ENCODE measurements around the gene SGSM1.
A peak's percentile ranks its signal among the peaks of the same experiment; 100 is the strongest.

- TF ChIP-seq CTCF (conservative IDR thresholded peaks at IDR 0.05 in 1 of 2, IDR thresholded peaks at IDR 0.05 in 1 of 2; ENCODE audit: low read depth in 1 of 2, low read length in 2 of 2) (peak; percentile 60 to 75), EZH2 (IDR thresholded peaks at IDR 0.05; ENCODE audit: low read length, missing control alignments) (no peak)
Observed at GRCh38 chr22:24768537-24769374, 37.3 kb upstream of the SGSM1 start.

Data from fibroblast of lung (primary cell).